Psoas muscle (tissue), 8 donors: Measurements from ENCODE around the gene CYP3A5. TPM values are rescaled to one million over a fixed set of nuclear protein-coding genes. Genes with fewer than 3 reads are reported as not detected.

ENCODE experiments used
- ATAC-seq, 4 donors: fragments of 200-7000 bp; cut with Tn5 transposase; one replicate each; pipeline ENCODE4 v1.9.1; 2020; ENCODE audit warnings: moderate library complexity in 3 of 4, mild to moderate bottlenecking in 2 of 4
- DNase-seq, 2 donors: peaks; one replicate each; pipeline ENCODE4 v3.0.0-alpha.2; 2020
- H3K27ac ChIP-seq: fragments of 200-600 bp; one replicate; pipeline ENCODE4 v1.8.0; 2022
- H3K27me3 ChIP-seq, 3 donors: fragments of 200-600 bp in 1 of 3; one replicate each; pipeline versions ENCODE4 v1.6.1 to v1.8.0; 2013 to 2022; ENCODE audit warnings: low read length in 2 of 3, mild to moderate bottlenecking in 2 of 3, moderate library complexity in 1 of 3; ENCODE audit not compliant: insufficient read depth in 3 of 3
- H3K36me3 ChIP-seq, 2 donors: fragments of 200-600 bp in 1 of 2; one replicate each; pipeline versions ENCODE4 v1.6.1 to v1.8.0; 2013 to 2022; ENCODE audit warnings: low read depth in 1 of 2, mild to moderate bottlenecking in 1 of 2, moderate library complexity in 1 of 2; ENCODE audit not compliant: insufficient read depth in 1 of 2
- H3K4me1 ChIP-seq: fragments of 200-600 bp; one replicate; pipeline ENCODE4 v1.8.0; 2022
- H3K4me3 ChIP-seq: fragments of 200-600 bp; one replicate; pipeline ENCODE4 v1.8.0; 2022; ENCODE audit warnings: mild to moderate bottlenecking
- H3K9me3 ChIP-seq: fragments of 200-600 bp; one replicate; pipeline ENCODE4 v1.8.0; 2022
- CTCF ChIP-seq: fragments of 200-600 bp; IDR thresholded peaks from one replicate; pipeline ENCODE4 v1.8.0; 2022; ENCODE audit warnings: antibody characterized with exemption
- WGBS, 3 donors: extraction: QIAGEN DNeasy Blood & Tissue Kit; methylation state at CpG; one replicate each; pipeline versions ENCODE4 v1.1.6 to v1.1.7; 2013; 5-methylcytosine and 5-hydroxymethylcytosine counted together
- intact Hi-C, 2 donors: fragments of 100-400 bp; cut with DNase I; formaldehyde crosslinking; loops; one replicate each; pipeline versions ENCODE4 v1.11.0 to v1.14.2; 2022
- polyA plus RNA-seq, 3 donors: library from polyadenylated mRNA; stranded (reverse); fragments of 200-250 nt; gene quantifications; one replicate each; pipeline ENCODE4 v1.2.3, GENCODE V29; 2013
- total RNA-seq, 4 donors: library from RNA; stranded (reverse); fragmentation: NEBNext Ultra II Directional in 2 of 4; extraction: Animal tissue kit (Norgen Biotek cat#: 25700) in 2 of 4; gene quantifications; one replicate each; pipeline versions ENCODE4 v1.2.1 to v1.2.4, GENCODE V29; 2021 to 2023
- donor health status: healthy with polysubstance abuse.
- donor health status: DM: no; HTN: no; CAD: no; lungs with moderate emphysema.
- donor health status: Bipolar disorder and iron deficiency.
- donor health status: healthy.
- donor health status: DM: yes; HTN: yes; CAD: no.
- donor health status: DM: no; HTN: no; CAD: no.
- donor health status: DM: no; HTN: no; CAD: no.
- donor health status: DM: yes; HTN: yes; CAD: no.

CYP3A5 gene
- total and polyA plus RNA-seq, 7 donors: 0.12 to 2.4 (median 0.32) TPM

- DNase-seq: peak in 1 of 2 donors; percentile 78
- WGBS, 3 donors: 34 to 44% (median 37%) methylated on average over 9 of the region's 9 CpGs
- H3K9me3 ChIP-seq: no peaks in the 10 kb centered on the region
- peaks cover 12 to 77% of the 10 kb centered on the region in 2 donors for H3K36me3 ChIP-seq
- H3K27me3 ChIP-seq: no peaks in the 10 kb centered on the region
- H3K4me3 ChIP-seq: no peak overlapping the region
- intact Hi-C loops: loop anchor here (2.0 to 10.0 kb wide), 4 partner anchors 203 to 291 kb away; partner anchors contain the start of gene TRIM4 (in 1 of the 2)
- TF ChIP-seq CTCF: peak; percentile 59
- H3K4me1 ChIP-seq: peaks cover 11% of the 10 kb centered on the region
- ATAC-seq: peak; percentile 94 to 99 (median 98)
- H3K27ac ChIP-seq: peak overlapping the region; percentile 79
Measured at GRCh38 chr7:99631295-99632109, 48.3 kb downstream of the CYP3A5 start.

DNA sequence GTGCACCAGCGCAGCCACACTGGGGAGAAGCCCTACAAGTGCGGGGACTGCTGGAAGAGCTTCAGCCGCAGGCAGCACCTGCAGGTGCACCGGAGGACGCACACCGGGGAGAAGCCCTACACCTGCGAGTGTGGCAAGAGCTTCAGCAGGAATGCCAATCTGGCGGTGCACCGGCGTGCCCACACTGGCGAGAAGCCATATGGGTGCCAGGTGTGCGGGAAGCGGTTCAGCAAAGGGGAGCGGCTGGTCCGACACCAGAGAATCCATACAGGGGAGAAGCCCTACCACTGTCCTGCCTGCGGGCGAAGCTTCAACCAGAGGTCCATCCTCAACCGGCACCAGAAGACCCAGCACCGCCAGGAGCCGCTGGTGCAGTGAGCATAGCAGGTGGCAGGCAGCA is 50.2 kb downstream of the CYP3A5 start:
- 75 to 87% (median 83%) methylated on average over 18 to 20 of the region's 20 CpGs for WGBS, 3 donors
- intact Hi-C loops: loop anchor here (2.0 to 10.0 kb wide), 4 partner anchors 205 to 293 kb away; partner anchors contain the start of gene TRIM4 (in 1 of the 2)
- H3K4me1 ChIP-seq: peaks cover 11% of the 10 kb centered on the region
- H3K4me3 ChIP-seq: no peak overlapping the region
- H3K27me3 ChIP-seq: no peaks in the 10 kb centered on the region
- peaks cover 12 to 92% of the 10 kb centered on the region in 2 donors for H3K36me3 ChIP-seq
- no peaks in the 10 kb centered on the region for H3K9me3 ChIP-seq
- ATAC-seq: no peak
- no peak for TF ChIP-seq CTCF
- H3K27ac ChIP-seq: no peak overlapping the region
- DNase-seq: no peak

DNA sequence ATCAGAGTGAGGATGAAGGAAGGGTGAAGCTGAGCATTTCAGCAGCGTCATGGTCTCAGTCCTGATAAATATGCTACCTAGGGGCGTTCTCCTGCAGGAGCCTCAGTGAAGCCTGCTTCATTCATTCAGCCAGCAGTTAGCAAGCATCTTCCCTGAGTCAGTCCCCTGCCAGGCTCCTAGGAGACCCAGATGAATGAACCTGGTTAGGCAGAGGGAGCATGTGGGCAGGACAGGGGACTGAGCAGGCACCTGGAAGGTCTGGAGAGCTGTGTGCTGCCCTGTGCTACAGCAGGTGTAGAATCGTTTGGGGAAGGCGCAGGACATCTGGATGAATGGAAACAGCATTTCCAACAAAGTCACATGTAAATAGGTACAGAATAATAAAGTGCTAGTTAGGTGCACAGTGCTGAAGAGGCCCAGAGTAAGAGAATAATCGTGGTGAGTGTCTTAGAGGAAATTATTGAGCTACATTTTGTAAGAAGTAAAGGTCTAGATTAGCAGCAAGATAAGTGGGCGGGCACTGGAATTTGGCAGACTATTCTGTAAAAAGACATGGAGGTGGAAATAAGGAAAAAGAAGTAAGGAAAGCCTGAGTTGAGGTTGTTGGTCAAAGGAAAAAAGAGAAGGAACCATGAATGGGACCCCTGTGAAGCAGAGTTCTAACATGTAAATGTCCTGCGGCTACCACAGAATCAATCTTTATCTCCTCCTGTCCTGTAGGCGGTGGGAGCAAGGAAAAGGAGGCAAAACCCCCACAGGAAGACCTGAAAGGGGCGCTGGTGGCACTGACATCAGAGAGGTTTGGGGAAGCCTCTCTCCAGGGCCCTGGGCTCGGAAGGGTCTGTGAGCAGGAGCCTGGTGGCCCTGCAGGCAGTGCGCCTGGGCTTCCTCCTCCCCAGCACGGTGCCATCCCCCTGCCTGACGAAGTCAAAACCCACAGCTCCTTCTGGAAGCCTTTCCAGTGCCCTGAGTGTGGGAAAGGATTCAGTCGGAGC is 51.0 kb downstream of the CYP3A5 start:
- Histone ChIP-seq H3K27ac (no peak overlapping the region), H3K9me3 (no peaks in the 10 kb centered on the region), H3K4me3 (no peak overlapping the region), H3K27me3 (no peaks in the 10 kb centered on the region), H3K4me1 (peaks cover 11% of the 10 kb centered on the region), H3K36me3 (peaks cover 12 to 95% of the 10 kb centered on the region in 2 donors)
- WGBS, 3 donors: 82 to 85% (median 84%) methylated on average over 14 of the region's 14 CpGs
- no peak for DNase-seq
- intact Hi-C loops: no loop called here
- TF ChIP-seq CTCF: no peak
- no peak for ATAC-seq

- Histone ChIP-seq H3K27me3 (no peaks in the 10 kb centered on the region), H3K9me3 (no peaks in the 10 kb centered on the region), H3K36me3 (peaks cover 12 to 100% of the 10 kb centered on the region in 2 donors), H3K4me3 (no peak overlapping the region), H3K4me1 (peaks cover 11% of the 10 kb centered on the region), H3K27ac (no peak overlapping the region)
- ATAC-seq (no peak), DNase-seq (no peak)
- 95 to 96% (median 96%) methylated on average over 11 of the region's 11 CpGs for WGBS, 3 donors
- intact Hi-C loops: no loop called here
- no peak for TF ChIP-seq CTCF
Measured at GRCh38 chr7:99627513-99627912, 52.3 kb downstream of the CYP3A5 start.
